Naive thymus-derived CD4-positive, alpha-beta T cell (primary cell): ENCODE data around the gene CLASP1. TPM values are rescaled to one million over a fixed set of nuclear protein-coding genes. Genes with fewer than 3 reads are reported as not detected.
"Not testable (repeated sequence)": the region's sequence is repeated elsewhere in the genome, so short reads cannot be mapped to it uniquely, and the experiment has no call there.

Source experiments
- ATAC-seq: fragments of 150-1000 bp; cut with Tn5 transposase; 2 replicates; pipeline ENCODE4 v1.10.0; 2021; ENCODE audit warnings: mild to moderate bottlenecking, moderate library complexity
- CTCF ChIA-PET: fragments of 350-600 bp; sonication (Branson Sonifier 250); formaldehyde crosslinking; loops from one replicate; lab custom pipeline; 2021; ENCODE audit warnings: antibody characterized with exemption; lab: Charles Lee
- POLR2A ChIA-PET: fragments of 350-600 bp; sonication (Branson Sonifier 250); formaldehyde crosslinking; loops from one replicate; lab custom pipeline; 2021; ENCODE audit warnings: antibody characterized with exemption, inconsistent platforms; lab: Charles Lee
- DNase-seq, 9 donors: peaks; one replicate each; pipeline versions ENCODE4 v3.0.0 to v3.0.0-alpha.2; 2020 to 2022; ENCODE audit warnings: mixed read lengths in 1 of 9
- H3K27ac ChIP-seq: one replicate; pipeline ENCODE4 v1.7.0; 2013; ENCODE audit warnings: mild to moderate bottlenecking, low read depth, low read length, moderate library complexity
- H3K27me3 ChIP-seq, 2 donors: one replicate each; pipeline ENCODE4 v1.7.0; 2013; ENCODE audit warnings: low read length in 2 of 2, mild to moderate bottlenecking in 2 of 2, moderate library complexity in 2 of 2; ENCODE audit not compliant: control insufficient read depth in 2 of 2, insufficient read depth in 2 of 2
- H3K36me3 ChIP-seq, 3 experiments: 1 replicate in 2 of 3; 2 replicates in 1 of 3; pipeline ENCODE4 v1.7.0; 2013; ENCODE audit warnings: low read length in 3 of 3, mild to moderate bottlenecking in 3 of 3, moderate library complexity in 1 of 3; ENCODE audit not compliant: insufficient read depth in 3 of 3, control insufficient read depth in 2 of 3
- H3K4me1 ChIP-seq, 2 donors: one replicate each; pipeline ENCODE4 v1.7.0; 2013; ENCODE audit warnings: low read length in 2 of 2, mild to moderate bottlenecking in 2 of 2, moderate library complexity in 1 of 2; ENCODE audit not compliant: control insufficient read depth in 2 of 2, insufficient read depth in 2 of 2
- H3K4me3 ChIP-seq: 2 replicates; pipeline ENCODE4 v1.7.0; 2013; ENCODE audit warnings: mild to moderate bottlenecking, low read length
- H3K9me3 ChIP-seq, 3 experiments: 1 replicate in 2 of 3; 2 replicates in 1 of 3; pipeline ENCODE4 v1.7.0; 2013; ENCODE audit warnings: low read length in 3 of 3; ENCODE audit not compliant: control insufficient read depth in 2 of 3
- H3K27ac Mint-ChIP-seq, 9 donors: one replicate each; pipeline ENCODE4 v1.8.0; 2020 to 2022; ENCODE audit warnings: mixed read lengths in 9 of 9, mild to moderate bottlenecking in 8 of 9, moderate library complexity in 5 of 9, inconsistent platforms in 2 of 9
- H3K27me3 Mint-ChIP-seq, 5 donors: one replicate each; pipeline ENCODE4 v1.8.0; 2021 to 2022; ENCODE audit warnings: mixed read lengths in 5 of 5, mild to moderate bottlenecking in 1 of 5
- H3K36me3 Mint-ChIP-seq, 5 donors: one replicate each; pipeline ENCODE4 v1.8.0; 2020 to 2022; ENCODE audit warnings: mixed read lengths in 5 of 5, mild to moderate bottlenecking in 3 of 5, inconsistent platforms in 1 of 5
- H3K4me1 Mint-ChIP-seq, 7 donors: one replicate each; pipeline ENCODE4 v1.8.0; 2020 to 2022; ENCODE audit warnings: mixed read lengths in 7 of 7, mild to moderate bottlenecking in 3 of 7, inconsistent platforms in 1 of 7
- H3K4me3 Mint-ChIP-seq, 10 donors: one replicate each; pipeline ENCODE4 v1.8.0; 2020 to 2022; ENCODE audit warnings: mild to moderate bottlenecking in 10 of 10, mixed read lengths in 10 of 10, moderate library complexity in 6 of 10, inconsistent platforms in 2 of 10
- H3K9me3 Mint-ChIP-seq, 11 donors: one replicate each; pipeline ENCODE4 v1.8.0; 2020 to 2022; ENCODE audit warnings: mixed read lengths in 11 of 11, mild to moderate bottlenecking in 4 of 11, inconsistent platforms in 1 of 11, moderate library complexity in 1 of 11
- intact Hi-C, 2 donors: fragments of 100-400 bp; cut with micrococcal nuclease; formaldehyde crosslinking; loops; one replicate each; pipeline ENCODE4 v1.15.1; 2023
- polyA plus RNA-seq, 2 donors: library from polyadenylated mRNA; unstranded; fragments of 300-500 nt; fragmentation: Illumina TruSeq; gene quantifications; one replicate each; pipeline ENCODE4 v1.2.3, GENCODE V29; 2021
- total RNA-seq, 6 experiments: library from RNA in 5 of 6; stranded (reverse) in 5 of 6; gene quantifications; 1 replicate in 5 of 6; 2 replicates in 1 of 6; pipeline ENCODE4 v1.2.3 and lab custom pipeline; 2021 to 2026

CLASP1 gene
- total and polyA plus RNA-seq, 7 experiments from 2014 or later, result 13.8 to 76.3 (median 61.6) TPM

- intact Hi-C loops, result no loop called here
These were observed 302.9 kb downstream of the CLASP1 start for GRCh38 chr2:121346407-121346806.

GRCh38 chr2:121345887-121346286, 303.4 kb downstream of the CLASP1 start:
- no peak for DNase-seq
- ChIA-PET CTCF (no interaction called here), POLR2A (no interaction called here)
- H3K9me3 Mint-ChIP-seq, result no peaks in the 10 kb centered on the region
- Histone ChIP-seq H3K27ac (no peak overlapping the region), H3K36me3 (peaks cover 0 to 78% (median 6%) of the 10 kb centered on the region in 3 experiments), H3K4me3 (no peak overlapping the region), H3K27me3 (no peaks in the 10 kb centered on the region), H3K9me3 (no peaks in the 10 kb centered on the region), H3K4me1 (no peaks in the 10 kb centered on the region)
- no peak overlapping the region for H3K27ac Mint-ChIP-seq
- H3K36me3 Mint-ChIP-seq, result peaks cover 8 to 78% (median 25%) of the 10 kb centered on the region in 5 donors
- H3K27me3 Mint-ChIP-seq, result no peaks in the 10 kb centered on the region
- ATAC-seq, result no peak
- intact Hi-C loops, result no loop called here
- H3K4me1 Mint-ChIP-seq, result no peaks in the 10 kb centered on the region
- no peak overlapping the region for H3K4me3 Mint-ChIP-seq

More at GRCh38 chr2:121346407-121346806, 302.9 kb downstream of the CLASP1 start:
- no peaks in the 10 kb centered on the region for H3K27me3 Mint-ChIP-seq
- no peaks in the 10 kb centered on the region for H3K9me3 Mint-ChIP-seq
- Histone ChIP-seq H3K9me3 (no peaks in the 10 kb centered on the region), H3K36me3 (peaks cover 0 to 78% (median 6%) of the 10 kb centered on the region in 3 experiments), H3K4me1 (no peaks in the 10 kb centered on the region), H3K4me3 (no peak overlapping the region), H3K27me3 (no peaks in the 10 kb centered on the region), H3K27ac (no peak overlapping the region)
- CTCF ChIA-PET, result no interaction called here
- peaks cover 8 to 79% (median 23%) of the 10 kb centered on the region in 5 donors for H3K36me3 Mint-ChIP-seq
- ATAC-seq (no peak), DNase-seq (no peak)
- no peak overlapping the region for H3K4me3 Mint-ChIP-seq
- no peaks in the 10 kb centered on the region for H3K4me1 Mint-ChIP-seq
- POLR2A ChIA-PET, result no interaction called here
- no peak overlapping the region for H3K27ac Mint-ChIP-seq

- H3K36me3 ChIP-seq, result peaks cover 0 to 78% (median 6%) of the 10 kb centered on the region in 3 experiments
- H3K4me1 ChIP-seq, result no peaks in the 10 kb centered on the region
- no peak for DNase-seq
- no peaks in the 10 kb centered on the region for H3K27me3 ChIP-seq
- POLR2A ChIA-PET, result no interaction called here
- no peak for ATAC-seq
- no peaks in the 10 kb centered on the region for H3K9me3 ChIP-seq
- H3K27ac Mint-ChIP-seq, result no peak overlapping the region
- H3K4me3 Mint-ChIP-seq, result no peak overlapping the region
- H3K27ac ChIP-seq, result no peak overlapping the region
- H3K9me3 Mint-ChIP-seq, result no peaks in the 10 kb centered on the region
- peaks cover 8 to 78% (median 33%) of the 10 kb centered on the region in 5 donors for H3K36me3 Mint-ChIP-seq
- CTCF ChIA-PET, result no interaction called here
- intact Hi-C loops, result no loop called here
- no peak overlapping the region for H3K4me3 ChIP-seq
- no peaks in the 10 kb centered on the region for H3K4me1 Mint-ChIP-seq
- no peaks in the 10 kb centered on the region for H3K27me3 Mint-ChIP-seq
These were observed 304.2 kb downstream of the CLASP1 start for GRCh38 chr2:121345101-121345500.

GRCh38 chr2:121343828-121344399, 305.3 kb downstream of the CLASP1 start:
- peaks cover 8 to 86% (median 36%) of the 10 kb centered on the region in 5 donors for H3K36me3 Mint-ChIP-seq
- H3K27ac ChIP-seq, H3K4me1 ChIP-seq, H3K4me1 Mint-ChIP-seq, intact Hi-C loops, DNase-seq, H3K9me3 ChIP-seq, H3K27me3 Mint-ChIP-seq, POLR2A ChIA-PET, H3K9me3 Mint-ChIP-seq, H3K27me3 ChIP-seq, H3K4me3 ChIP-seq, ATAC-seq, CTCF ChIA-PET, H3K4me3 Mint-ChIP-seq: not testable (repeated sequence)
- H3K36me3 ChIP-seq, result peaks cover 0 to 78% (median 6%) of the 10 kb centered on the region in 3 experiments
- peak overlapping the region in 1 of 9 donors; percentile 74 for H3K27ac Mint-ChIP-seq

GRCh38 chr2:121343191-121343590, 306.1 kb downstream of the CLASP1 start:
- peak overlapping the region in 2 of 9 donors; percentile 33 to 74 for H3K27ac Mint-ChIP-seq

GRCh38 chr2:121342751-121343150, 306.5 kb downstream of the CLASP1 start:
- CTCF ChIA-PET, result no interaction called here
- Mint-ChIP-seq H3K27ac (peak overlapping the region in 3 of 9 donors; percentile 33 to 80 (median 39)), H3K36me3 (peaks cover 8 to 80% (median 39%) of the 10 kb centered on the region in 5 donors), H3K4me1 (no peaks in the 10 kb centered on the region), H3K4me3 (no peak overlapping the region), H3K9me3 (no peaks in the 10 kb centered on the region), H3K27me3 (no peaks in the 10 kb centered on the region)
- no peak overlapping the region for H3K4me3 ChIP-seq
- H3K4me1 ChIP-seq, result no peaks in the 10 kb centered on the region
- ATAC-seq (no peak), DNase-seq (no peak)
- H3K36me3 ChIP-seq, result peaks cover 0 to 78% (median 6%) of the 10 kb centered on the region in 3 experiments
- H3K9me3 ChIP-seq, result no peaks in the 10 kb centered on the region
- H3K27ac ChIP-seq, result no peak overlapping the region
- POLR2A ChIA-PET, result no interaction called here
- H3K27me3 ChIP-seq, result no peaks in the 10 kb centered on the region
- intact Hi-C loops, result no loop called here

More at GRCh38 chr2:121343191-121343590, 306.1 kb downstream of the CLASP1 start:
- Histone ChIP-seq H3K36me3 (peaks cover 0 to 78% (median 6%) of the 10 kb centered on the region in 3 experiments), H3K27ac (no peak overlapping the region), H3K4me1 (no peaks in the 10 kb centered on the region), H3K27me3 (no peaks in the 10 kb centered on the region), H3K4me3 (no peak overlapping the region), H3K9me3 (no peaks in the 10 kb centered on the region)
- CTCF ChIA-PET, result no interaction called here
- peaks cover 8 to 84% (median 39%) of the 10 kb centered on the region in 5 donors for H3K36me3 Mint-ChIP-seq
- no peaks in the 10 kb centered on the region for H3K9me3 Mint-ChIP-seq
- H3K4me1 Mint-ChIP-seq, result no peaks in the 10 kb centered on the region
- H3K27me3 Mint-ChIP-seq, result no peaks in the 10 kb centered on the region
- intact Hi-C loops, result no loop called here
- ATAC-seq, result no peak
- no peak for DNase-seq
- POLR2A ChIA-PET, result no interaction called here
- no peak overlapping the region for H3K4me3 Mint-ChIP-seq

GRCh38 chr2:121340926-121341325, 308.3 kb downstream of the CLASP1 start:
- intact Hi-C loops, result no loop called here
- ATAC-seq, result no peak

More at GRCh38 chr2:121340926-121341325, 308.3 kb downstream of the CLASP1 start:
- Mint-ChIP-seq H3K27me3 (no peaks in the 10 kb centered on the region), H3K9me3 (no peaks in the 10 kb centered on the region), H3K4me1 (peaks cover 0 to 1% (median 0%) of the 10 kb centered on the region in 7 donors), H3K27ac (peak overlapping the region in 6 of 9 donors; percentile 7 to 83 (median 33)), H3K4me3 (no peak overlapping the region), H3K36me3 (peaks cover 4 to 62% (median 39%) of the 10 kb centered on the region in 5 donors)
- Histone ChIP-seq H3K9me3 (no peaks in the 10 kb centered on the region), H3K27ac (no peak overlapping the region), H3K27me3 (no peaks in the 10 kb centered on the region), H3K36me3 (peaks cover 0 to 60% (median 6%) of the 10 kb centered on the region in 3 experiments), H3K4me3 (no peak overlapping the region), H3K4me1 (no peaks in the 10 kb centered on the region)
- no peak for DNase-seq
- ChIA-PET POLR2A (no interaction called here), CTCF (no interaction called here)
